CD4-positive, alpha-beta T cell treated with Interleukin-12 subunit alpha and Interleukin-12 subunit beta, for 1 hour (primary cell): Measurements from ENCODE around the gene MAP3K14.
A peak's percentile ranks its signal among the peaks of the same experiment; 100 is the strongest.

Experiments used
- DNase-seq: peaks from one replicate; pipeline ENCODE4 v3.0.0-alpha.2; 2020

Gene MAP3K14

DNA sequence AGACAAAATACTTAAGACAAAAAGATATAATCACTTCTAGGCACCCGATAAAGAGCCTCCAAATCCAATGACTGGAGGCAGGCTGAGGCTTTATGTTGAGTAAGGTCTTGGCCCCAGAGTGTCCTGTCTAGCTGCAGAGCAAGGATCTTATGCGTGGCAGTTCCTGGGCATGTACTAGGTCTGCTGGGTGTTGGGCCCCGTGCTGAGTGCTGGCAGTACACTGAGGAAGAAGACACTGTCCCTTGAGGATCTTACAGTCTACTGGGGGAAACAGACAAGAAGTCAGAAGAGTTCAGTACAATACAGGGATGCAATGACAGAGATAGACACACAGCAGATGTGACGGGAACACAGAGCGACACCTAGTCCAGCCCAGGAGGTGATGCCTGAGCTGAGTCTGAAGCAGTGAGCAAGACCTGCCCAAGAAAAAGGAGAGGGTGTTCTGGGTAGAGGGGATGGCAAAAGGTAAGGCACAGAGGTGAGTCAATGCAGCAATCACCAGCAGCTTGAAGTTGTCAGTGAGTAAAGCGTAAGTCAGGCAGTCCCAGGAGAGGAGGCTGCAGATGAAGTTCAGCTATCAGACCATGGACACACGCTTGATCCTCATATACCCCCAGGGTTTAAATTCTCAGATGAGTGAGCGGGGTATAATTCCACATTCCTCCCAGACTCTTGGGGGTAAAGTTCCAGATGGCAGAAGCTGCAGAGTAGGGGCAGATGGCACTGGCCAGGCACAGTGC, 18.1 kb downstream of the MAP3K14 start:
- DNase-seq, result no peak

DNA sequence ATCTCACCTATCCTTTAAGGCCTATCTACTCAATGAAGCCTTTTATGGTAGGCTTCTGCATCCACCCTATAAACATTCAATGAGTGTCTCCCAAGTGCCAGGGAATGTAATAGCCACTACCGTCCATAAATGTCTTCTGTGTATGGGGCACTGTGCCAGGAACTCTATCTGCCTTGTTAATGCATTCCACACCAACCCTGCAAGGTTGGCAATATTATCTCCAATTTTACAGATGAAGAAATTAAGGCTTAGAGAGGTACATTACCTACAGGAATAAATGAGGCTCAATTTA, 20.0 kb downstream of the MAP3K14 start:
- DNase-seq, result no peak

DNA sequence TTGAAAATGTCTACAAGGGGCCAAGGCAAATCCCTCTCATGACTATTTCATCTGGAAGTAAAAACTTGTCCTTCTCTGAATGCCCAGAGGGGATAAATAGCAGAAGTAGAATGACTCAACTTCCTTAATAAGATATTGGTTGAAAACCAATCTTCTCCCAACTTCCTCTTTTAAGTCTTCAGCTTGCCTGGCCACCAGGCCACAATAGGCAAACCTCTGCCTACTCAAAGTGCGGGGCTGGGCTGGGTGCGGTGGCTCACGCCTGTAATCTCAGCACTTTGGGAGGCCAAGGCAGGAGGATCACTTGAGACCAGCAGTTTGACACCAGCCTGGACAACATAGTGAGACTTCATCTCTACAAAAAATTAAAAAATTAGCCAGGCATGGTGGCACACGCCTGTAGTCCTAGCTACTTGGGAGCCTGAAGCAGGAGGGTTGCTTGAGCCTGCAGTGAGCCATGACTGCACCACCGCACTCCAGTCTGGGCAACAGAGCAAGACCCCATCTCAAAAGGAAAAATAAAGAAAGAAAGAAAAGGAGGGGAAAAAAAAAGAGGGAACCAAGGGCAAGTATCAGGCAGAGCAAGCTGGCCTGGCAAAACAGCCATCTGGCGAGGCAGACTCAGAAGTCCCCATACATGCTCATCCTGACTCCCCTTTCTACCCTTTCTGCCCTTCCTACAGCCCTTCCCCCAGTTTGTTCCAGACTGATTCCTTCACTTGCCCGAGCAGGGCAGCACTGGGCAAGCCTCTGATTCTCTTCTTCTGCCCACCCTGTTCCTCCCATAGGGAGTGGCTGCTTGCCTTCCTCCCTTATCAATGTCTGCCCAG, 20.6 kb downstream of the MAP3K14 start:
- DNase-seq, result no peak

DNA sequence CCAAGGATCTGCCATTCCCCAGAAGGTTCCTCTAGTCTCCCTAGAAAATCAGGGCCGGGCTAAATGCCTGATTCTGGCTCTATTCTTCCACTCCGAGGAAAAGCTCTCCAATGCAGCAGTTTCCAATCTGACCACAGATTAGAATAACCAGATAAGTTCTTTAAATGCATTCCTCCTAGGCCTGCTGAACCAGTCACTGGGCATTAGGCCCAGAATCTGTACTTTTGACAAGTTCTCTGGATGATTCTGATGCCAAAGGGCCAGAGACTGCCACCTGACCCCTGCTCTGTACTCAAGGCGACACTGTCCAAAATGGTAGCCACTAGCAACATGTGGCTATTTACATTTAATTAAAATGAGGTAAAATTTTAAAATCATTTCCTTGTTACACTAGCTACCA, 22.3 kb downstream of the MAP3K14 start:
- DNase-seq, result no peak

DNA sequence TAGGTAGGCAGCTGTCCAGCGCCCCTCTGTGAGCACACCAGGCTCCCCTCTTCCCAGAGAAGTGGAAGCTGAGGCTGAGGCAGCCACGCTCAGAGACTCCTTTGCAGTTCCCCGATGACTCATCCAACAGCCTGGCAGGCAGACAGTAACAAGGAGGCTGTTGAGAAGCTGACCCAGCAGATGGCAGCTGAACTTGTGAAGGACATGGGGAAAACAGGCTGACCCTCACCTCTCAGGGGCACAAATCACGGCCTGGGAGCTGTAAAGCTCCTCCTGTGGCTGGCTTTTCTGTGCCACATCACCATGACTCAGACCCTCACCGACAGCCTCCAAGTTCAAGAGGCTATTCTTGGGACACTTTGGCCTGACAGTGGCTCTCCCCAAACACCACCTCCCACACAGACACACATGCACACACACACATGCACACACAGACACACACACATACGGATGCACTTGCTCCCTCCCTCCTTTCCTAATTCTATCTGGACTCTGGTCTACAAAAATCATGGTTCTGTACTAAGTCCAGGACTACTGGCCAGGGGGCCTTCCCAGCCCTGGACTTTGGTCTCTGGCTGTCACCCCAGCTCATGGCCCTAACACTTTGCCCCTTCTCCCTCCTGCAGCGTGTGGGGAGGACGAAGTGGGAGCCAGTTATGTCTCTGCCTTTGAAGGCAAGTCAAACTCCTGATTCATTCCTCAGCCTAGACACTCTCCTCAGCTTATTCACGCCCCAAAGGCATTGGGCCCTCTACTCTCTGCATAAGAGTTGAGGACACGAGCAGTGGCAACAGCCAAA, 23.2 kb downstream of the MAP3K14 start:
- no peak for DNase-seq

DNA sequence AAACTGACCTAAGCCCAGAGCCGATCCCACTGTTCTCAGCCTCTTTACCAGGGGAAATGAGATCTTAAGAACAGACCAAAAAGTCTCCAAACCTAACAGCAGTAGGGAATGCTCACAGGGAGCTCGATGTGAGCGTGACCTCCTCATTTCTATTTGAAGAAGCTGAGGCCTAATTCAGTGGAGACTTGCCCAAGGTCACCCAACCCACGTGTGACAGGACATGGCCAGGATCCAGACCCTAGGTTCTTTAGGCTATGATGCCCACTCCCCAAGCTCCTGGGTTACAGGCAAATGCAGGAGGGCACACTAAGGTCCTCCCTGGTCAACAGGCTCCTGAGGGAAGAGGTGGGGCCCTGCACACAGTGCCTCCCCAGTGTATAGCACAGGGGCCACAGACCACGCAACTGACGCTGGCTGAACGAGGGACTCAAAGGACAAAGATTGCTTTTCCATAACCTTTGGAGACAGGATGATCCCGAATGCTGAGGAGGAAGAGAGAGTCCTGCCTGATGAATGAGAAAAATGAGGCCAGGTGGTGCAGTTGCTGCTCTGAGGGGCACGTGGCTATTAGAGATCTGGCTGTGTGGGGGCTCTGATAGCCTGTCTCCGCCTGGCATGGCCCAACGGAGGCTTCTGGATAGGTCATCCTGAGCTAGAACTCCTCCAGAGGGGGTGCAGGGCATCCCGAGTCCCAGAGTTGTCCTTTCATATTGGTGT, 24.0 kb downstream of the MAP3K14 start:
- DNase-seq, result no peak

DNA sequence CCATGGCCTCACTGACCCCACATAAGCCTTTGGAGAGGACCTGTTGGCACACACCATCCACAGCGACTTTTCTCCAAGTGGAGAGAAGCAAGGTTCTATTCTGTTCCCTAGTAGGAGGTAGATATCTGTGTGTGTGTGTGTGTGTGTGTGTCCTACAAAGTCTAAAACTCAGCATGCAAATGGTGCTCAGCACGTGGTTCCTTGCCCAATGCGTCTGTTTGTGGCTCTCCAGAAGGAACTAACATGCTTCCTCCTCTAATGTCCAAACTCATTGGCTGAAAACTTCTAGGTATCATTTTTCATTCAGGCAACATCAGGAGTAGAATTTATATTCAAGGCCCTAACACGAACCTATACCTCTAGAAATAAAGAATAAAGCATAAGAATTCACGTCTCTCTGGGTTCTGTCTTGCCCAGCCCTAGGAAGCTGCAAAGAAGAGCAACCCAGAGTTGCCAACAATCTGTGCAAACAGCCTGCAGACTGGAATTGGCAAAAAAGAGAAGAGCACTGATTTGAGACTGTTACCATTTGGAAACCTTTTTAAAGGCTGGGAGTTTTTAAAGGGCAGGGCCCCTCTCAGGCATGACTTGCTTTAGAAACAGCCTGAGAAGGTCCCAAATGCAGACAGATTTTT, 25.5 kb downstream of the MAP3K14 start:
- no peak for DNase-seq

DNA sequence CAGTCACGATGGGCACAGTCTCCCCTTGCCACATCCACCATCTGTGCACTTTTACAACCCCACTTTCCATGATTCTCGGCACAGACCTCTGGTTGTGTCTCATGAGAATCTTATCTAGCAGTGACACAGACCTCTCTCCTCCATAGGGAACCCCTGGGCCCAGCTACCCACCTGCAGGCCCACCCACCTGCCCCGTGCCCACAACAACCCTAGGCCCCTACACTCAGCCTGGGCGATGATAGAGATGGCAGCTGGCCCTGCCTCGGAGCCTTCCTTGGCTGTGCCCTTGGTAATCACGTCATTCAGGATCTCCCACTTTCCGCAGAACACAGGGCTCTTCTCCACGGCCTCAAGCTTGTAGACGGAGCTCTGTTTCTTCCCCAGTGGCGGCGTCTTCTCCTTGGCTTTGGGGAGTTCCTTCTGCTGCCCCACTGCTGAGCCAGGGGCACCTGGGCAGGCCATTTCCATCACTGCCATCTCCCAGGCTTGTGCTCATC, 26.5 kb downstream of the MAP3K14 start:
- no peak for DNase-seq

DNA sequence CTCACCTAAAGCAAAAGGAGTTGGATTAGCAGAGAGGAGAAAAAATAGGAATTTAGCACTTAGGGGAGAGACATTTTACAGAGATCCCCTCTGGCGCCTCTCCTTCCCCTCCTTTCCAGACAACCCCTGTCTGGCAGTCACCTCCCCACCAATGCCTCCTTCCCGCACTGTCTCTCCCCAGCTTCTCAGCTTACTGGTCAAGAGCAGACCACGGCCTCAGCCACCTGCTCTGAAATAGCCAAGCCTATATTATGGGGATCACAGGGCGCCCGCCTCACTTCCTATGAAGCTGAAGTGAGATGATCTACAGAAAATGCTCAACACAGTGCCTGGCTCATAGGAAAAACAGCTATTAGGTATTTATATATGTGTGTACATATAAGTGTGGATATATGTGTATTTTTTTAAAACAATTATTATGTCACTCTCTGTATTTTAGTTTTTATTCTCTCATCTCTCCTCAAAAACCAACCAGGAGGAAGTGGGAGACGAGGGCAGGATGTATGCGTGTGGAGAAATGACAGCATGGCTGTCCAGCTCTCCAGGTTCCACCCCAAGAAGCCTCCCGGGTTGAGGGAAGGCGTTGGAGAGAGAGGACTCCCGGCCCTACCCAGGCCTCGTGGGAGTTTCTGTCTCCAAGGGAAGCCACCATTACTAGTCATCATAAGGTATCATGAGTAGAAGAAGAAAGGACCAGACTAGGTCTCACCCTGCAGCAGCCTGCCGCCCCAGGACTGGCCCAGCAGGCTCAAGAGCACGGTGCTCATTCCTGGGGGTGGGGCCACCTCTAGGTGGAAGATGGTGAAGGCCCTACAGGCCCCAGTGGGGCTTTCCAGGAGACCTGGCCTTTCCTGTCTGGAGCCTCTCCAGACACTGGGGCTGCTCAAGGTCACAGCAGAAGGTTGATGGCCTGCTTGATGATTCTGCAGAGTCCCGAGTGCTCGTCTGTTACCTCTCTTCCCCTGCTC, 27.2 kb downstream of the MAP3K14 start:
- no peak for DNase-seq

DNA sequence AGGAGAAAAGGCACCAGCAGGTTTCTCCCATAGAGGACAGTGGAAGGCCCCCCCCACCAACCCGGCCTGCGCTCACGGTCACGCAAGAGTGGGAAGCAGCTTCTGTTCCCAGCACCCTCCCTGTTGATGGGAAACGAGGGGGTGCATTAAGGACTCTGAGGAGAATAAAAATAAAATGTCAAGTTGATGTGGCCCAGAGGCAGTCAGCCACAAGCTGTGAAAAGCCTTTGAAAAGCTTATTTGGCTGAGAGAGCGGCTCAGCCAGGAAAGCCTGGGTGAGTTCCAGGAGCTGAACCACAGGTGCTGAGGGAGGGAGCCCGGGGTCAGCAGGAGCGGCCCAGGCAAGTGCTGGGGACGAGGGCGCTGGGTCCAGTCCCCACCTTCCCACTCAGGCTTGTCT, 28.0 kb downstream of the MAP3K14 start:
- DNase-seq, result no peak

DNA sequence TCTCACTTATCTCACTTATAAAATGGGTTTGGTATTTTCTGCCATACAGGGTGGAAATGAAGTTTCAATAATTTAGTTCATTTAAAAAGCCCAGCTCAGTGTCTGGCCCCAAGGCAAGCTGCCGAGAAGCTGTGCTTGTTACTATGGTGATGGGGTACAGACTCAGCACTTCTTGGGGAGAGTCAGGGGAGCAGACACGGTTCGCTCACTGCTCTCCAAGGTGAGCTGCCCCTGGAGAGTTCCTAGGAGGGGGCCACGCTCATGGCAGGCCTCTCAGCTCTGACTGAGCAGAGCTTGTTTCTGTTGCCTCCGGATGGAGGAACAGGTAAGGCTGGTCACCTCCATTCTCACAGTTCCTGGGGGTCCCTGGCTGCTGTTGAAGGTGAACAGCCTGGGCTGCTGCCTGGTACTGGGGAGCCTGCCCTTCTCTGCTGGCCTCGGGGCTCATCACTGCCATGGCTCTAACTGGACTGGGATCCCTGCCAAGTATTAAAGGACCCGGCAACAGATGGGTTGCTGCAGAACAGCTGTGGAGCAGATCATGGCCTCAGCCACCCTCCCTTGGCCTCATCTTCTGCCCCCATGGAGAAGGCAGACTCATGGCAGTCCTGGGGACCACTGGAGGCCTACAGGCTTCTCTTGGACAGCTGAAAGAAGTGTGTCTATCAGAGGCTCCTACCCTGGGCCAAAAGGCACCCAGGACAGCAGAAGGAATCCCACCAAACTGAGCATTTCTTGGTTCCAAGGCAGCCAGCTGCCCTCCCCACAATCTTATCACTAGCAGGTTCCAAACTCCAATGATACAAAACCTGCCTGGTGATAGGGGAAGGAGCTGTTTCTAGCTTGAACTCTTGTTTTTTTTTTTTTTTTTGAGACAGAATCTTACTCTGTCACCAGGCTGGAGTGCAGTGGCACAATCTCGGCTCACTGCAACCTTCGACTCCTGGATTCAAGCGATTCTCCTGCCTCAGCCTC, 29.0 kb downstream of the MAP3K14 start:
- no peak for DNase-seq

DNA sequence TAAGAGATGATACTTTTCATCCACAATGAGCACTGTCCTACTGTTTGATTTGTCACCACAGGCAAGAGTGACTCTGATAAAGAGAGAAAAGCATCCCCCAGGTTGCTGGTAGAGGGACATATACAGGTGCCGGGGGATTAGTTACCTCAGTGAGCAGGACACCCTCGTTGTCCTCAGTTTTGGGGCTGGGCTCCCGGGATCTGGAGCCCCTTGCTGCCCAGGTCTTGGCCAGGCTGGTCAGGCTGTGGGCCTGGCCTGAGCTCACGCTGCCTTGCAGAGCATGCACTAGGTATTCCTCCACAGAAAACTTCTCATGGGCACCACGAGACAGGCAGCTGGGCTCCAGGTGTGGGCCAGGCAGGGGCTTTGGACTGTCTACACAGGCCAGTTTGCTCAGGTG, 30.5 kb downstream of the MAP3K14 start:
- DNase-seq, result no peak

DNA sequence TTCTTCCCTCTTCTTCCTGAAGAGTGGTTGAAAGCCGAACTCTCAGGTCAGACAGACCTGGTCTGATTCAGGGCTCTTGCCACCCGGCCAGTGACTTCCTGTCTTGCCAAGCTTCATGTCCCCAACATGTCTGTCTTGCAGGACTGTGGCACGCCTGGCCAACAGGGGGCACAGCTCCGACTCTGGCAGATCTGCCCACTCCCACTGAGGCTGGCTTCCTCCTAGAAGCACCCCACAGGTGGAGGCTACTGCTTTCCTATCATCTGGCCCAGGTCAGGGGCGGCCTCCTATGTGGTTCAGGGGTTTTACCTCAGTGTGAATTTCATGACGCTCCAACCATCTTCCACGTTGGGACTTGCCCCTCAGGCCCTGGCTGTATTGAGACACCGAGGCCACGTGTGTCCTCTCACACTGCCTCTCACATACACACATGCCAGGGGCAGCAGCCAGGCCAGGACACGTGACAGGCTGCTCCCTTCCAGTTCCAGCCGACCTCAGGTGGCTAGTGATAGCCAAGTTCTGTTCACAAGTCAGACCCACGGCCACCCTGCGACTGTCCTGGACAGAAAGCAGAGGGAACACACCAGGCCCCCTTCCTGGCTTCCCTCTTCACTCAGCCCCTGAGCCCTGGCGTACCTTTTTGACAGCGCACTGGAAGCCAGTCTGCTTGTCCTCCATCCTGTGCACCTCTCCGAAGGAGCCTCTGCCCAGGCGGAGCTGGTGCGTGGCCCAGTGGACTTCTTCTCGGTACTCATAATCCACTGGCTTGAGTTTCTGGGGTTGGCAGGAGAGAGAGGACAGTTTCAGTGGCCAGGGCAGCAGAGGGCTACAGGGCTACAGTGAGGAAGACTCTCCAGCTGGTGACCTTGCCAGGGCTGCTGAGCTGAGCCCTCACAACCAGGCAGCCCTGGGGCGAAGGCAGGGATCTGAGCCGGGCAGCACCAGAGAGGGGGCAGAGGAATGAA, 32.4 kb downstream of the MAP3K14 start:
- peak; percentile 46 for DNase-seq

DNA sequence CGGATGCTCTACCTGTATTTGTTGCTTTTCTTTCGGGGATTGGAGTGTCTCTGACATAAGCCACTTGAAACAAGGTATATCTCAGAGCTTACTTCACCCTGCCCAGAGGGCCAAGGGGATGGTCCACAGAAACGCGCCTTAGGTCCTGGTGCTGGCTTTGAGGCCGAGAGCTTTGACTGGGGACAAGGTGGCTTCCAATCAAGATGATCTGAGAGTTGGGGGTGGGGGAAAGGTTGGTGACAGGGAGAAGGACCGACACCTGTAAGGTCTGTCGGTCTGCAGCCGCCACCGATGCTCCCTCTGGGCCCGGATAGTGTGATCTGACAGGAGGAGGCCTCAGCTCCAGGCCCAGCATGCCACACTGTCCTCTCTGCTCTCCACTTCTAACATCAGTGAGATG, 33.1 kb downstream of the MAP3K14 start:
- DNase-seq, result no peak

DNA sequence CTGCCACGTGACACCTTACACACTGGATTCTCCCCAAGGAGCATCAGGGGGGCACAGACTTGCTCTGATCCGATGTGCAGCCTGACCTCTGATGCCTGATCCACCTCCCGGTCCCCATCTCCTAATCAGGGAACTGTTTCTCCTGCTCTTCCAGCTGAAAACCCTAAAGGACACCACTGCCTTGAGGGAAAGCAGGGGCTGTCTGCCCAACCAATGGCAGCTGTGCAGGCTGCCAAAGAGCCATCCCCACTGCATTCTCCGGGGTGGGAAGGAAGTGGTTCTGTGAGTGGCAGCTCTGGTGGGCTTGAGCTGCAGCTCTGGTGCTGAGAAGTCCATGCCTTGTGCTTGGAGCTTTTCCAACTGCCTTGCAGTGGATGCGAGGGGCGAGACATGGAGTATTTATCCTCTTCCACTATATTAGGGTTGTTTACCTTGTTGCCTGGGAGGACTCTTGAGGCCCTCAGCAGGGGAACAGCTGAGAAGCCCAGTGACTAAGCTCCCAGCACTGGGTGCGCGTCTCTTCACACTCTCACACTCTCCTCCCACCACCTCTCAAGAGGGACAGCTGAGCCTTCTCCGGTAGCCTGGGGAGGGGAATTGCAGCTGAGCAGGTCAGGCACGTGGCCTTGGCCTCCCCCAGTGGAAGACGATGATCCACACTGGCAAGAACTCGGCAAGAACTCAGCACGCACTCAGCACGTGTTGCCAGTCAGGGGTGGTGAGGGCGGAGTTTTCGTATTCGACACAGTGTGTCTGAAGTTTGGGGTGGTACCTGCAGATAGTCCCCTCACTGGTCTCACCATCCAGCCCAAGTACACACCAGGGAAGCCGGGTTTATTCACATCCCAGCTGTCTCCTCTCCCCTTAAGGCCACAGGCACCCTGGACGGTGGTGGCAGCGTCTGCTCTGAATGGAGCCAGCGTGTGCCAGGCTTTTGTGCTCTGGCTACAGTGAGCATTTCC, 33.9 kb downstream of the MAP3K14 start:
- no peak for DNase-seq

DNA sequence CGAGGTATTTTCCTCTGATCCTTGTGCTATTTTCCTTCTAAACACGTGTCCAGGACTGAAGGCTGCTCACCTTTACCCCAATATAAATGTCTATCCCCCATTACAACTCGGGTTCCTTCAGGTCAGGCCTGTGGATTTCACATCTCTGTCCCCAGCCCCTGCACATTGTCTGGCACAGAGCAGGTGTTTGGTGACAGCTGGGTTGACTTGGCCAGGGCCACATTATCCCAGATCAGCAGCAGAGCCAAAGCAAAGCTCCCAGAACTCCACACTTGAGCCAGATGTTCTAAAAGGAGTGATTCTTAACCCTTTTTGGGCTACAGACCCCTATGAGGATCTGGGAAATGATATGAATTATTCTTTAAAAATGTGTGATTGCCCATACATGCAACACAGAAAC, 36.9 kb downstream of the MAP3K14 start:
- DNase-seq, result no peak

DNA sequence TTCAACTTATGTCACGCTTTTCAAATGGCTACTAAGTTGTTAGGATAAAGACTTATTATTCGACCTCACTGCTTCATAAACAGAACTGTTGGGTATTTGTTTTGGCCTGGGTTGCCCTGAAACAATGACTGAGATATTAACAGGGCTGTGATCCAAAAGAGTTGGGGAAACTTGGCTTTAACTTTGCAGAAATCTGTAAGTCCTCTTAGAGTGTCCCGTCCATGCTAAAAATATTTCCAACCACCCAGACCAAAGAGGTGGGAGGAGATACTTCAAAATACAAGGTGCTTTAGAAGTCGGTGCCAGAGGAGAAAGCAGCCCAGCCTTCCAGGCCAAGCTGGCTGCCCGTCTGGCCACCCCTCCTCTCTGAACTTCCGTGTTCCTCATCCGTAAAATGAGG, 38.8 kb downstream of the MAP3K14 start:
- DNase-seq, result no peak
